NCI-H2196 (cell line): ENCODE results near the gene TUT1.

ENCODE experiments used
- DNase-seq: peaks from one replicate; lab custom pipeline; 2025; ENCODE audit not compliant: unreplicated experiment; lab: John Stamatoyannopoulos, UW

TUT1 gene

DNA sequence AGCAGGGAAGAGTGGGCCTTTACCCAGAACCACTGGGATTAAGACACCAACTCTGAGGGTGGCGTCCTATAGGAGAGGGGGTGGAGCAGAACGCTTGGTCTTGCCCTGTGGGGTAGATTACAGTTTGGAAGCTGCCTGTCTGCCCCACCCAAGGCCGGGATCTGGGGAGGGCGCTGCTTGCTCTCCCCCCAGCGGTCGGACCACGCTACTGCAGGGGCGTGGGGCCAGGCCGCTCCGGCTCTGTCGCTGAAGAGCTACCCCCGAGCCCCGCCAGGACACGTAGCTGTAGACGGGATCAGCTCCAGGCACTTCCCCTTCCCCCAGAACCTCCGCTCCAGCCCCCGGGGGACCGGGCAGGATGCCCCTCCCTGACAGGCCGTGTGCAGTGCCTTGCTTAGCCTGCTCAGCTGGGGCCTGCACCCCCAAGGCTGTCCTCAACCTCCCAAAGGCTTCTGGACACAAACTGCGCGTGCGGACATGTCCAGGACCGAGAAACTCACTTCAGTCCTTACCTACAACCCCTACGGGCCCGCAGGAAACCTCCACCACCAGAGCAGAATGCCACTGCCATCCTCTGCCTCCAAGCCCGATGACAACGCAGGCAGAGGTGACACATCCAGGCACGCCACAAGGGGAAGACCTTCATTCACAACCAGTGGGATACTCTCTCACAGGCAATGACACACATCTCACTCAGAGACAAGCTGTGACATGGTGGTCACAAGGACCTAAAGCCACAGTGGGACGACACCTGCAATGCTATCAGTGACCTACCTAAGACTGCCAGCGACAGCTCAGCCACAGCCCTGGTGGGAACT lies 48.4 kb downstream of the TUT1 start:
- peak; percentile 80 for DNase-seq

DNA sequence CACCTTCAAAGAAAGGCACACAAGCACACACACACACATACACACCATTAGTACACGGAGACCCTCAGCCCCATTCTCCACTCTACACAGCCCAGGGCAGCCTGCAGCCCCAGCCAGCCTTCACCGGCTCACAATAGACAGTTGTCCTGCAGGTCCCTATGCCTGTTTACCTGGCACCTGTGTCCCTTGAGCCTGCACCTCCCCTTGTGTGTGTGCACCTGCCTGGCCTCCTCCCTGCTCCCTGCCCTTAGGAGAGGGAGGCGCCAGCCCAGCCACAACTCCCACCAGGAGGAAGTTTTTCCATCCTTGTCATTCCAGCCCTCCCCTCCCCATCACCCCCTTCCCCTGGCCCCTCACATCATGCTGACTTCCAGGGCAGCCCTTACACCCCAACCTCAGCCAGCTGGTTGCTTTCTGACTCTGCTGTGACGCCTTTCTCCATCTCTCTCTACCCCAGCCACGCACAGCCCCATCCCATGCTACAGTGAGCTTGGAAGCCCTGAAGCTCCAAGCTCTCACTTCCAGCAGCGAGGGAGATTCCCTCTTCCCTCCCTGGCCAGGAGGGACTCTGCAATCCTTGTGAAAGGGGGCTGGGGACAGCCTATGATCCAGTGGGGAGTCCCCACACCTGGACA lies 49.1 kb downstream of the TUT1 start:
- DNase-seq: no peak

DNA sequence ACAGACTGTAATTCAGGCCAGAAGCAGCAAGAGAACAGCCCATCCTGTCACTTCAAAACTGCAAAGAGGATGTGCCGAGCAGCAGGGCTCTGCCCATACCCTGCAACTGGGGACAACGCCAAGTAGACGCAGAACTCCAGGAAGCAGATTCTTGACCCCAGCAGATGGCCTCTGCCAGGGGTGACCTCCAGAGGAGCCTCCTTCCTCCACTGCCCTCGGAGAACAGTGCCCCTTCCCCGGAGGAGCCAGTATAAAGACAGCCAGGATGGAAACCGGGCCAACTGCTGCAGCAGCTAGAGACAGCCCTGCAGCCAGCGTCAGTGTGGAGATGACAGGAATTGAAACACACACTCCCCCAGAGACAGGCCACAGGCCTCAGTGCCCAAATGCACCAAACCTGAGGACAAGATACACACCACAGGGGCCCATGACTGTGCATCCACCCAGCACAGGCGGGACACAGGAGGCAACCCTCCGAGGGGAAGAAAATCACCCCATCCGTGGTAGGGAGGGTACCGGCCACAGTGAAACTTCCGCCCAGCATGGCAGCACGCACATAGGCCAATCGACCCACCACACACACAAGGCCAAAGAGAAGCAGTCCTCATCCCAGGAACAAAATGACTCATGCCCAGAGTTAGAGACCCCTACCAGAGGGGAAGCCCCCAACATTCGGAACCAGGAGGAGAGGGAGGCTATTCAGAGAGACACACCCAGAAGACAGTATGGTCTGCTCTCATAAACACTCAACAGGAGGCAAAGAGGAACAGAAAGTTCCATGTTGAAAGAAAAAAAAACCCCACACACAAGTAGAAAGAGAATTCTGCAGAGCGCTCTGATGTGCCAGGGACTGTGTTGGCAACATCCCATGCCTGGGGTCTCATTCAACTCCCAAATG lies 50.3 kb downstream of the TUT1 start:
- no peak for DNase-seq

DNA sequence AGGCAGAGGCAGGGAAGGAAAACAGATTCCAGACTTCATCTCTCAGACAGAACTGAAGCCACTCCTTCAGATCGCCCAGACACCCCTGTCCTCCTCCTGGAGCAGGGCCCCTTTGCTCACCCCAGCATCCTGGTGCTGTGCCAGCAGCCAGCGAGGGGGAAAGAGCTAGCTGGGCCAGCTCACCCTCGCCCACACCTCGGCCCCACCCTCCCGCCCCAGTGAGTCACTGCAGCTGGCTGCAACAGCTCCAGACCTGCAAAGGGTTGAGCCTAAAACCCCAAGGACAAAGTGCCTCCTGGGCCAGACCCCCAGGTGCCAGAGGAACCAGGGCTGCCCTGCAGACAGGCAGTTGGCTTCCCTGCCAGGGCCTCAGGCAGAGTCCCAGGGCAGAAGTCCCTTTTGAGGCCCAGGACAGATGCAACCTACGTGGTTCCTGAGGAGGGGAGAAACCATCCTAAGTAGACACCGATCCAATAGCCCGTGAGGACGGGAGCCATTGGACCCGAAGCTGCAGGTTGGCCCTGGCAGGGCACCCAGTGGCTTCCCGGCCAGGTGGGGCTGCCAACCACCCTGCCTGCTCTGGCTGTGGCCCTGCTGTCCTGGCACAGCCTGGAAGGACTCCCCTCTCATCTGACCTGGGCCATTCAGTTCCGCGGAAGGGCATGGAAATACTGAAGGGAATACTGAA lies 51.9 kb downstream of the TUT1 start:
- DNase-seq: peak; percentile 41

DNA sequence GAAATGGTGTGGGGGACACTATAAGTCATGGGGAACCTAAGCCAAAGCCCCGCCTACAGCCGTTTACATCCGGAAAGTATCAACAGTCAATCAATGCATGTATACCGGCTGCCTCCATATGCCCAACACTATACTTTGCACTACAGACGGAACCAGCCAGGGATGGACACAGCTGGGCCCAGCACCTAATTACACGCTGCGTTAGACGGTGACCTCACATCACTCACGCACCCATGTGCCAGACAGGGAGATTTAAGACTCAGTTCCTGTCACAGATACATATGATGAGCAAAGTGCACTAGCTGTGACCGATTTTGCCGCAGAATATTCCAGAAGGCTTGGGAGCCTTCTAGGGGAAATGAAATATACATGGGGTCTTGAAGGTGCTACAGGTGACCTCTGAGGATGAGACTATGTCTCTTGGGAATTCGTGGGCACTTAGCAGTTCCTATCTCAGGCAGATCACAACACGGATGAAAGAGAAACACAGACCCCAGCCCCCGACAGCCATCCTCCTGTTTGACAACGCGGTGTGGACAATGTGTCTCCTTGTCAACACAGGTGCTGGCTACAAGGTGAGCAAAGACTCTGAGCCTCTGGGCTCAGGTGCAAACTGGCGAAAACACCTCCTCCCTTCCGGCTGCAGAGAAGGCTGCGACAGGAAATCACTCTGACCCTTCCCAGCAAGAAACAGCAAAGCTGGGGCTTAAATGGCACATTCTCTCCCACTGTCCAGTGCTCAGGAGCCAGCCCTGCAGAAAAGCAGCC lies 52.7 kb downstream of the TUT1 start:
- DNase-seq: peak; percentile 44

DNA sequence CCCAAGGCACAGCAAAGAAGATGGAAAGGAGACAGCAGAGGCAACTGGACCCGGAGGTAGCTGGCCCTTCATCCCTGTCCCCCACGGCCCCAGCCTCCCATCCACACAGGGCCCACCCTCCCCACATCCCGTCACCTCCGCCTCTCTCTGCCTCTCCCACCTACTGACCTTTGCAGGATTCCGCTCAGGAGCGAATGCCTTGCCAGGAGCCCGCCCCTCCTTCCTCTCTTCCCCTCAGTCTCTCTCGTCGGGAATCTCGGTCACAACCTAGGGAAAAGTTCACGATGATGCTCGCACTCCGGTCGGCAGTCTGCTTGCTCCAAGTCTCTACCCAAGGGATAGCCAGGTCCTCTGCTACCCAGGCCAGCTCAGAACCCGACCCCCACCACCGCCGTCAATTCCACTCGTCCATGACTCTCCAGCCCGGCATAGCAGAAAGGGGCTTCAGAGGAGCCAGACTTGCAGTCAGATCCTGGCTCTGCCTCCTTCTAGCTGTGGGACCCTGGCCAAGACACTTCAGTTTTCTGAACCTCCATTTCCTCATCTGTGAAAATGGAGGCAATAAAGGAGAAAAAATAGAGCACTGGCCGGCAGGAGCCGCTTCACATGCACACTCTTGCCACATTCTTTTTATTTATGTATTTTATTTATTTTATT lies 54.9 kb downstream of the TUT1 start:
- DNase-seq: no peak

DNA sequence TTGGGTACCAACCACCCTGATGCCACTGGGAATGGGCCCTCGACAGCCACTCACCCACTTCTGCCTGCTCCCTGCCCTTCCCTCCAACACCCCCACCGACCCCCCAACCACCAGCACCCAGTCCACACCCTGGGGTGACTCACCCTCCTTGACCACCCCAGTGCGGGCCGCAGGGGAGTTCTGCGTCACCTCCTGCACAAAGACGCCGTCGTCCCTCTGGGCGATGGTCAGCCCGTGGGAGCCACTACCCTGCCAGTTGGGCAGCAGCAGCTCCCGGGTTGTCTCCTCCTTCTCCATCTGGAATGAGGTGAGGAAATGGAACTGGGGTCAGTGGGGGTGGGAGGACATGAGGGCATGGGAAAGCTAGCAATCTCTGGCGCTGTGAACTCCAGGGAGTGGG lies 55.5 kb downstream of the TUT1 start:
- DNase-seq: no peak

DNA sequence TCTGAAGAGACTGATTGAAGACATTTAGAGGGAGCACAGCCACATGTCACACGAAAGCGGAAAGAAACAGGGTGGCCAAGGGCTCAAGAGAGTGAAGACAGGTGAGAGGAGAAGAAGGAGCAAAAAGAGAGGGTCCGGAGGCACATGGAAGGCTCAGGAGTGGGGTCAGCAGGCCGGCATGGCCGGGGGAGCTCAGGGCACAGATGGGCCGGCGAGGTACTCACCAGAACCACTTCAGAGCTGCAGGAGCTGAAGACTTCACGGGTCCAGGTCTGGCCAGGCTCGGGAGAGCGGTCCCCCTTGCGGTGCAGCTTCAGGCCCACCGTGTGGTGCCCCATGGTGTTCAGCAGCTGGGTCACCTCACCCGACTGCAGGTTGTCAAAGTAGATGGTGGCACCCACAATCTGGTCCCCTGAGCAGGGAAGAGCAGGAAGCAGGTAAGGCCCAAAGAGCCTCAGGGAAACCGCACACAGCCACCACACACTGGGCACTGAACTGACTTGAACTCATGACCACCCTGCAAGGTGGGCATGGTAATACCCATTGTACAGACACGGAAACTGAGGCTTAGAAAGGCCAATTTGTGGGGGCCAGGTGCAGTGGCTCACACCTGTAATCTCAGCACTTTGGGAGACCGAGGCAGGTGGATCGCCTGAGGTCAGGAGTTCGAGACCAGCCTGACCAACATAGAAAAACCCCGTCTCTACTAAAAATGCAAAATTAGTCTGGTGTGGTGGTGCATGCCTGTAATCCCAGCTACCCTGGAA lies 56.4 kb downstream of the TUT1 start:
- no peak for DNase-seq

DNA sequence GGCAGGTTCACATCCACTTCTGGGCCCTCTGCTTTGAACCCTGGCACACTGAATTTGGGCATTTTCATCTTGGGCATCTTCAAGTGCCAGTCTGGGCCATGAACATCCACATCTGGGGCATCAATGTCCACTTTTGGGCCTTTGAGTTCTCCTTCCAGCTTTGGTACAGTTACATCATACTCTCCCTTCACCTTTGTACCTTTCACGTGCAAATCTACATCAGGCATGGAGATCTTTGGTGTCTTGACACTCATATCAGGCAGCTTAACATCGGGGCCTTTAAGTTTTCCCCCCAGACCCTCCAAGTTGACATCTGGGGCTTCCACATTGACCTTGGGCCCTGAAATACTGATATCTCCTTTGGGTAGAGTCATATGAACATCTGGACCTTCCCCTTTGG lies 59.2 kb downstream of the TUT1 start:
- DNase-seq: no peak
